Naive thymus-derived CD8-positive, alpha-beta T cell (primary cell): Measurements from ENCODE around the gene TCF7L1. TPM values are rescaled to one million over a fixed set of nuclear protein-coding genes. Genes with fewer than 3 reads are reported as not detected.
"Not testable (repeated sequence)": the region's sequence is repeated elsewhere in the genome, so short reads cannot be mapped to it uniquely, and the experiment has no call there.

ENCODE experiments used
- ATAC-seq, 2 donors: fragments of 150-1000 bp; cut with Tn5 transposase in 1 of 2; sonication (Bioruptor Pico), chemical (Tn5 transposase) in 1 of 2; 1 replicate in 1 of 2; 2 replicates in 1 of 2; pipeline ENCODE4 v1.10.0; 2021; ENCODE audit warnings: mild to moderate bottlenecking in 2 of 2, moderate library complexity in 2 of 2
- POLR2A ChIA-PET: fragments of 350-600 bp; sonication (Branson Sonifier 250); formaldehyde crosslinking; loops from one replicate; lab custom pipeline; 2021; ENCODE audit warnings: antibody characterized with exemption; lab: Charles Lee
- DNase-seq, 10 donors: peaks; one replicate each; pipeline versions ENCODE4 v3.0.0 to v3.0.0-alpha.2; 2020 to 2022
- H3K27ac Mint-ChIP-seq, 10 donors: one replicate each; pipeline ENCODE4 v1.8.0; 2020 to 2022; ENCODE audit warnings: mild to moderate bottlenecking in 10 of 10, mixed read lengths in 10 of 10, moderate library complexity in 4 of 10, inconsistent platforms in 1 of 10
- H3K27me3 Mint-ChIP-seq, 5 donors: one replicate each; pipeline ENCODE4 v1.8.0; 2021 to 2022; ENCODE audit warnings: mixed read lengths in 5 of 5
- H3K36me3 Mint-ChIP-seq, 3 donors: one replicate each; pipeline ENCODE4 v1.8.0; 2020 to 2022; ENCODE audit warnings: mixed read lengths in 3 of 3, mild to moderate bottlenecking in 2 of 3, inconsistent platforms in 1 of 3
- H3K4me1 Mint-ChIP-seq, 4 donors: one replicate each; pipeline ENCODE4 v1.8.0; 2021 to 2022; ENCODE audit warnings: mixed read lengths in 4 of 4
- H3K4me3 Mint-ChIP-seq, 10 donors: one replicate each; pipeline ENCODE4 v1.8.0; 2020 to 2022; ENCODE audit warnings: mild to moderate bottlenecking in 10 of 10, mixed read lengths in 10 of 10, moderate library complexity in 6 of 10, inconsistent platforms in 1 of 10
- H3K9me3 Mint-ChIP-seq, 9 donors: one replicate each; pipeline ENCODE4 v1.8.0; 2020 to 2022; ENCODE audit warnings: mixed read lengths in 9 of 9, mild to moderate bottlenecking in 3 of 9, inconsistent platforms in 1 of 9, moderate library complexity in 1 of 9
- polyA plus RNA-seq, 3 donors: library from polyadenylated mRNA; unstranded; fragments of 300-500 nt; fragmentation: Illumina TruSeq; gene quantifications; one replicate each; pipeline ENCODE4 v1.2.3, GENCODE V29; 2021
- total RNA-seq, 8 experiments: library from RNA in 2 of 8; stranded (reverse) in 2 of 8; gene quantifications; one replicate each; pipeline ENCODE4 v1.2.3 and lab custom pipeline; 2021 to 2026

Gene TCF7L1
- total and polyA plus RNA-seq, 5 experiments from 2014 or later, result 0.08 to 0.09 TPM; not detected in 3

GRCh38 chr2:85111819-85112281, 21.3 kb upstream of the TCF7L1 start:
- peaks cover 10 to 42% (median 19%) of the 10 kb centered on the region in 5 donors for H3K27me3 Mint-ChIP-seq
- no peaks in the 10 kb centered on the region for H3K4me1 Mint-ChIP-seq
- H3K36me3 Mint-ChIP-seq, result peaks cover 0 to 6% (median 0%) of the 10 kb centered on the region in 3 donors
- H3K9me3 Mint-ChIP-seq, result peaks cover 0 to 4% (median 0%) of the 10 kb centered on the region in 9 donors
- no peak overlapping the region for H3K4me3 Mint-ChIP-seq
- no peak for ATAC-seq
- no peak for DNase-seq
- POLR2A ChIA-PET, result no interaction called here
- H3K27ac Mint-ChIP-seq, result no peak overlapping the region

- Mint-ChIP-seq H3K27me3 (peaks cover 11 to 42% (median 19%) of the 10 kb centered on the region in 5 donors), H3K4me3 (no peak overlapping the region), H3K9me3 (peaks cover 0 to 4% (median 0%) of the 10 kb centered on the region in 9 donors), H3K36me3 (peaks cover 0 to 6% (median 0%) of the 10 kb centered on the region in 3 donors), H3K4me1 (no peaks in the 10 kb centered on the region), H3K27ac (peak overlapping the region in 1 of 10 donors; percentile 79)
- ATAC-seq, result no peak
- POLR2A ChIA-PET, result no interaction called here
- no peak for DNase-seq
These were observed 20.1 kb upstream of the TCF7L1 start for GRCh38 chr2:85112906-85113625.

GRCh38 chr2:85114586-85115330, 18.4 kb upstream of the TCF7L1 start:
- DNase-seq (no peak), ATAC-seq (no peak)
- H3K9me3 Mint-ChIP-seq, result peaks cover 0 to 4% (median 0%) of the 10 kb centered on the region in 9 donors
- H3K36me3 Mint-ChIP-seq, result peaks cover 0 to 6% (median 0%) of the 10 kb centered on the region in 3 donors
- no peaks in the 10 kb centered on the region for H3K4me1 Mint-ChIP-seq
- POLR2A ChIA-PET, result no interaction called here
- H3K27ac Mint-ChIP-seq, result no peak overlapping the region
- H3K27me3 Mint-ChIP-seq, result peaks cover 11 to 42% (median 19%) of the 10 kb centered on the region in 5 donors
- no peak overlapping the region for H3K4me3 Mint-ChIP-seq

GRCh38 chr2:85116207-85116606, 17.0 kb upstream of the TCF7L1 start:
- Mint-ChIP-seq H3K9me3 (peaks cover 0 to 3% (median 0%) of the 10 kb centered on the region in 9 donors), H3K36me3 (peaks cover 0 to 5% (median 0%) of the 10 kb centered on the region in 3 donors), H3K4me3 (no peak overlapping the region), H3K4me1 (no peaks in the 10 kb centered on the region), H3K27ac (no peak overlapping the region), H3K27me3 (peaks cover 11 to 39% (median 18%) of the 10 kb centered on the region in 5 donors)
- no peak for DNase-seq
- no peak for ATAC-seq
- POLR2A ChIA-PET, result no interaction called here

- peaks cover 0 to 2% (median 1%) of the 10 kb centered on the region in 5 donors for H3K27me3 Mint-ChIP-seq
- ATAC-seq, result no peak
- H3K4me1 Mint-ChIP-seq, result no peaks in the 10 kb centered on the region
- no peaks in the 10 kb centered on the region for H3K9me3 Mint-ChIP-seq
- DNase-seq, result no peak
- no peaks in the 10 kb centered on the region for H3K36me3 Mint-ChIP-seq
- H3K27ac Mint-ChIP-seq, result no peak overlapping the region
- POLR2A ChIA-PET, result no interaction called here
- no peak overlapping the region for H3K4me3 Mint-ChIP-seq
These were observed 13.3 kb upstream of the TCF7L1 start for GRCh38 chr2:85119900-85120299.

- peaks cover 0 to 2% (median 0%) of the 10 kb centered on the region in 5 donors for H3K27me3 Mint-ChIP-seq
- no peak overlapping the region for H3K4me3 Mint-ChIP-seq
- ATAC-seq (no peak), DNase-seq (no peak)
- H3K4me1 Mint-ChIP-seq, result no peaks in the 10 kb centered on the region
- H3K27ac Mint-ChIP-seq, result no peak overlapping the region
- POLR2A ChIA-PET, result no interaction called here
- no peaks in the 10 kb centered on the region for H3K9me3 Mint-ChIP-seq
- no peaks in the 10 kb centered on the region for H3K36me3 Mint-ChIP-seq
These were observed 12.8 kb upstream of the TCF7L1 start for GRCh38 chr2:85120363-85120762.

GRCh38 chr2:85126462-85126861, 6.7 kb upstream of the TCF7L1 start:
- H3K9me3 Mint-ChIP-seq, H3K4me3 Mint-ChIP-seq, H3K36me3 Mint-ChIP-seq, ATAC-seq, H3K4me1 Mint-ChIP-seq, POLR2A ChIA-PET, DNase-seq: not testable (repeated sequence)
- Mint-ChIP-seq H3K27me3 (peaks cover 9 to 28% (median 21%) of the 10 kb centered on the region in 5 donors), H3K27ac (peak overlapping the region in 1 of 10 donors; percentile 9)

GRCh38 chr2:85129861-85130260, 3.3 kb upstream of the TCF7L1 start:
- no peak overlapping the region for H3K4me3 Mint-ChIP-seq
- peaks cover 0 to 2% (median 0%) of the 10 kb centered on the region in 3 donors for H3K36me3 Mint-ChIP-seq
- no peaks in the 10 kb centered on the region for H3K9me3 Mint-ChIP-seq
- H3K27ac Mint-ChIP-seq, result no peak overlapping the region
- ATAC-seq (no peak), DNase-seq (no peak)
- POLR2A ChIA-PET, result no interaction called here
- peaks cover 0 to 14% (median 14%) of the 10 kb centered on the region in 4 donors for H3K4me1 Mint-ChIP-seq
- peaks cover 18 to 48% (median 36%) of the 10 kb centered on the region in 5 donors for H3K27me3 Mint-ChIP-seq

- H3K4me1 Mint-ChIP-seq, result peaks cover 0 to 15% (median 14%) of the 10 kb centered on the region in 4 donors
These were observed 2.8 kb upstream of the TCF7L1 start for GRCh38 chr2:85130407-85130806.

GRCh38 chr2:85131116-85131515, 2.1 kb upstream of the TCF7L1 start:
- peaks cover 0 to 15% (median 14%) of the 10 kb centered on the region in 4 donors for H3K4me1 Mint-ChIP-seq
- no peaks in the 10 kb centered on the region for H3K9me3 Mint-ChIP-seq
- ATAC-seq (no peak), DNase-seq (no peak)
- H3K27ac Mint-ChIP-seq, result no peak overlapping the region
- peak overlapping the region in 1 of 10 donors; percentile 50 for H3K4me3 Mint-ChIP-seq
- peaks cover 0 to 2% (median 0%) of the 10 kb centered on the region in 3 donors for H3K36me3 Mint-ChIP-seq
- peaks cover 27 to 61% (median 46%) of the 10 kb centered on the region in 5 donors for H3K27me3 Mint-ChIP-seq
- POLR2A ChIA-PET, result no interaction called here

More at GRCh38 chr2:85130407-85130806, 2.8 kb upstream of the TCF7L1 start:
- no peak overlapping the region for H3K4me3 Mint-ChIP-seq
- POLR2A ChIA-PET, result no interaction called here
- H3K36me3 Mint-ChIP-seq, result peaks cover 0 to 2% (median 0%) of the 10 kb centered on the region in 3 donors
- no peak for DNase-seq
- H3K9me3 Mint-ChIP-seq, result no peaks in the 10 kb centered on the region
- no peak for ATAC-seq
- H3K27me3 Mint-ChIP-seq, result peaks cover 20 to 53% (median 38%) of the 10 kb centered on the region in 5 donors
- no peak overlapping the region for H3K27ac Mint-ChIP-seq

- peak overlapping the region; percentile 62 to 87 (median 76) for H3K4me3 Mint-ChIP-seq
- DNase-seq (no peak), ATAC-seq (no peak)
- peaks cover 0 to 2% (median 0%) of the 10 kb centered on the region in 3 donors for H3K36me3 Mint-ChIP-seq
- H3K4me1 Mint-ChIP-seq, result peaks cover 0 to 15% (median 14%) of the 10 kb centered on the region in 4 donors
- POLR2A ChIA-PET, result no interaction called here
- H3K27ac Mint-ChIP-seq, result no peak overlapping the region
- peaks cover 32 to 69% (median 53%) of the 10 kb centered on the region in 5 donors for H3K27me3 Mint-ChIP-seq
- H3K9me3 Mint-ChIP-seq, result no peaks in the 10 kb centered on the region
These were observed 795 bp upstream of the TCF7L1 start for GRCh38 chr2:85132397-85132796.

GRCh38 chr2:85133751-85134254, 611 bp downstream of the TCF7L1 start:
- Mint-ChIP-seq H3K27me3 (peaks cover 28 to 57% (median 47%) of the 10 kb centered on the region in 5 donors), H3K4me1 (peaks cover 0 to 15% (median 14%) of the 10 kb centered on the region in 4 donors), H3K4me3 (peak overlapping the region in 8 of 10 donors; percentile 9 to 67 (median 44)), H3K27ac (no peak overlapping the region), H3K36me3 (peaks cover 0 to 2% (median 0%) of the 10 kb centered on the region in 3 donors), H3K9me3 (no peaks in the 10 kb centered on the region)
- POLR2A ChIA-PET, result no interaction called here
- DNase-seq (peak in 2 of 10 donors; percentile 6 to 19), ATAC-seq (peak in 1 of 2 donors; percentile 25)
